Peyer's patch (tissue), 4 donors: ENCODE measurements around the gene PCSK2. TPM values are rescaled to one million over a fixed set of nuclear protein-coding genes. Genes with fewer than 3 reads are reported as not detected.

ENCODE experiments used
- DNase-seq, 3 donors: peaks; one replicate each; pipeline ENCODE4 v3.0.0-alpha.2; 2017 to 2019
- H3K27ac ChIP-seq, 4 donors: fragments of 200-600 bp; sonication (generic); one replicate each; pipeline ENCODE4 v1.5.1; 2016 to 2019
- H3K27me3 ChIP-seq, 2 donors: fragments of 200-600 bp; sonication (generic); one replicate each; pipeline ENCODE4 v1.5.1; 2019
- H3K36me3 ChIP-seq, 3 donors: fragments of 200-600 bp; sonication (generic); one replicate each; pipeline ENCODE4 v1.5.1; 2016 to 2019
- H3K4me1 ChIP-seq, 4 donors: fragments of 200-600 bp; sonication (generic); one replicate each; pipeline ENCODE4 v1.5.1; 2016 to 2019
- H3K4me3 ChIP-seq, 4 donors: fragments of 200-600 bp; sonication (generic); 1 replicate in 3 of 4; 2 replicates in 1 of 4; pipeline ENCODE4 v1.5.1; 2016 to 2019; ENCODE audit warnings: mild to moderate bottlenecking in 1 of 4
- H3K9me3 ChIP-seq, 4 donors: fragments of 200-600 bp; sonication (generic); one replicate each; pipeline ENCODE4 v1.5.1; 2016 to 2019; ENCODE audit warnings: mild to moderate bottlenecking in 1 of 4
- POLR2A ChIP-seq, 2 donors: fragments of 450-650 bp; IDR thresholded peaks; one replicate each; pipeline ENCODE4 v1.5.1; 2017; ENCODE audit warnings: antibody characterized with exemption in 2 of 2, mild to moderate bottlenecking in 2 of 2, moderate library complexity in 2 of 2
- total RNA-seq, 4 donors: library from RNA; depleted of rRNA; stranded (reverse); fragments of >200 nt; gene quantifications; one replicate each; pipeline ENCODE4 v1.1.0, GENCODE V29; 2016
- TF ChIP-seq, protein P1 (sequence below), 6 experiments: fragments of 450-650 bp in 4 of 6; fragments of 200-600 bp in 2 of 6; sonication (generic) in 1 of 6; IDR thresholded peaks; one replicate each; pipeline ENCODE4 v1.5.1; 2017 to 2019; ENCODE audit warnings: antibody characterized with exemption in 6 of 6, mild to moderate bottlenecking in 3 of 6, moderate library complexity in 1 of 6

Gene PCSK2
- total RNA-seq, 4 donors from 2014 or later, result 0.18 to 0.80 (median 0.57) TPM; not detected in 1

GRCh38 chr20:17202030-17202429 is 24.8 kb upstream of the PCSK2 start:
- TF ChIP-seq POLR2A (IDR thresholded peaks at IDR 0.05), result no peak
- TF ChIP-seq, protein P1, sequence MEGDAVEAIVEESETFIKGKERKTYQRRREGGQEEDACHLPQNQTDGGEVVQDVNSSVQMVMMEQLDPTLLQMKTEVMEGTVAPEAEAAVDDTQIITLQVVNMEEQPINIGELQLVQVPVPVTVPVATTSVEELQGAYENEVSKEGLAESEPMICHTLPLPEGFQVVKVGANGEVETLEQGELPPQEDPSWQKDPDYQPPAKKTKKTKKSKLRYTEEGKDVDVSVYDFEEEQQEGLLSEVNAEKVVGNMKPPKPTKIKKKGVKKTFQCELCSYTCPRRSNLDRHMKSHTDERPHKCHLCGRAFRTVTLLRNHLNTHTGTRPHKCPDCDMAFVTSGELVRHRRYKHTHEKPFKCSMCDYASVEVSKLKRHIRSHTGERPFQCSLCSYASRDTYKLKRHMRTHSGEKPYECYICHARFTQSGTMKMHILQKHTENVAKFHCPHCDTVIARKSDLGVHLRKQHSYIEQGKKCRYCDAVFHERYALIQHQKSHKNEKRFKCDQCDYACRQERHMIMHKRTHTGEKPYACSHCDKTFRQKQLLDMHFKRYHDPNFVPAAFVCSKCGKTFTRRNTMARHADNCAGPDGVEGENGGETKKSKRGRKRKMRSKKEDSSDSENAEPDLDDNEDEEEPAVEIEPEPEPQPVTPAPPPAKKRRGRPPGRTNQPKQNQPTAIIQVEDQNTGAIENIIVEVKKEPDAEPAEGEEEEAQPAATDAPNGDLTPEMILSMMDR (IDR thresholded peaks at IDR 0.05), result no peak
- H3K9me3 ChIP-seq, result no peaks in the 10 kb centered on the region
- H3K4me1 ChIP-seq, result no peaks in the 10 kb centered on the region
- no peak overlapping the region for H3K27ac ChIP-seq
- no peak overlapping the region for H3K4me3 ChIP-seq
- no peaks in the 10 kb centered on the region for H3K36me3 ChIP-seq
- no peak for DNase-seq
- no peaks in the 10 kb centered on the region for H3K27me3 ChIP-seq

- H3K9me3 ChIP-seq, result no peaks in the 10 kb centered on the region
- DNase-seq, result no peak
- no peaks in the 10 kb centered on the region for H3K27me3 ChIP-seq
- H3K27ac ChIP-seq, result no peak overlapping the region
- no peaks in the 10 kb centered on the region for H3K36me3 ChIP-seq
- no peak overlapping the region for H3K4me3 ChIP-seq
- TF ChIP-seq, protein P1 (IDR thresholded peaks at IDR 0.05), result no peak
- no peak for TF ChIP-seq POLR2A (IDR thresholded peaks at IDR 0.05)
- H3K4me1 ChIP-seq, result no peaks in the 10 kb centered on the region
These were observed 24.2 kb upstream of the PCSK2 start for GRCh38 chr20:17202673-17203072.

GRCh38 chr20:17205084-17205813 is 21.6 kb upstream of the PCSK2 start:
- Histone ChIP-seq H3K4me1 (no peaks in the 10 kb centered on the region), H3K27ac (no peak overlapping the region), H3K36me3 (no peaks in the 10 kb centered on the region), H3K4me3 (no peak overlapping the region), H3K27me3 (no peaks in the 10 kb centered on the region), H3K9me3 (no peaks in the 10 kb centered on the region)
- no peak for TF ChIP-seq POLR2A (IDR thresholded peaks at IDR 0.05)
- TF ChIP-seq, protein P1 (IDR thresholded peaks at IDR 0.05), result no peak
- DNase-seq, result no peak

GRCh38 chr20:17210387-17210786 is 16.5 kb upstream of the PCSK2 start:
- TF ChIP-seq, protein P1 (IDR thresholded peaks at IDR 0.05), result no peak
- H3K27ac ChIP-seq, result no peak overlapping the region
- no peaks in the 10 kb centered on the region for H3K27me3 ChIP-seq
- DNase-seq, result no peak
- no peaks in the 10 kb centered on the region for H3K9me3 ChIP-seq
- no peaks in the 10 kb centered on the region for H3K4me1 ChIP-seq
- no peaks in the 10 kb centered on the region for H3K36me3 ChIP-seq
- no peak overlapping the region for H3K4me3 ChIP-seq

DNA sequence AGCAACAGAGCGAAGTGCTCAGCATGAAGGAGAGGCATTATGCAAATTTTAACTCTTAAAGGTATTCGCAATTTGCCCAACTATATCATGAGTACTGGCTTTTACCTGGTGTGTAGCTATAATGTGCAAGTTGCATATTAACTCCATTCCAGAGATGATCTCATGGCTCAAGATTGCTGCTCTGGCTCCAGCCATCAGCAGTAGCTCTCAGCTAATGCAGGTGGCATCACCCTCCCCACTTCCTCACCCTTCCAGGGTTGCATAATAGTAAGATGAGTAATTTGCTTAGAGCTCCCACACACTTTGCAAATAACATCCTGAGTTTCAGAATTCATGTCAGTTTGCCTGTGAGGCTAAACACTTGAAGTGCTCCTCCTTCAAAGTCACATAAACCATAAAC is 15.9 kb upstream of the PCSK2 start:
- Histone ChIP-seq H3K4me3 (no peak overlapping the region), H3K36me3 (no peaks in the 10 kb centered on the region), H3K4me1 (no peaks in the 10 kb centered on the region), H3K27ac (no peak overlapping the region), H3K27me3 (no peaks in the 10 kb centered on the region), H3K9me3 (no peaks in the 10 kb centered on the region)
- no peak for DNase-seq
- no peak for TF ChIP-seq POLR2A (IDR thresholded peaks at IDR 0.05)
- TF ChIP-seq, protein P1 (IDR thresholded peaks at IDR 0.05), result no peak
